Activated naive CD4-positive, alpha-beta T cell treated with Interleukin-2 at 50 U/mL for 16 hours (primary cell): ENCODE measurements around the gene LRRTM4.
"Not testable (repeated sequence)": the region's sequence is repeated elsewhere in the genome, so short reads cannot be mapped to it uniquely, and the experiment has no call there.

Experiments used
- DNase-seq: peaks from one replicate; pipeline ENCODE4 v3.0.0-alpha.2; 2020

The LRRTM4 gene

DNA sequence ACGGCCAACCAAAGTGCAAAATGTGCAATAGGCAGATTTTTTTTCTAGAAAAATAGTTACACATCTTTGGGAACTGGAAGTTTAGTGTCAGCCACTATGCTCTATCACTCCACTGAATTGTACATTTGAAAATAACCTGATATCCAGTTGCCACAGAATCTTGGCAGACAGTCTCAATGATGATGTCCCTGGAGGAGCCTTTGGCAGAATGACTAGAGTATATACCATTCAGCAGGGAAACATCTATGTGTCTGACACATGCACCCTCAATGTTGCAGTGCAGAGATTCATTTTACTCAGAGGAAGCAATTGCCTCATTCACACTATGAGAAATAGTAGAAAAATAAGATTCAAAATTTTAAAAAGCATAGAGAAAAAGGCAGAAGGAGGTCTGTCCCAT is 475.8 kb downstream of the LRRTM4 start:
- DNase-seq: no peak

DNA sequence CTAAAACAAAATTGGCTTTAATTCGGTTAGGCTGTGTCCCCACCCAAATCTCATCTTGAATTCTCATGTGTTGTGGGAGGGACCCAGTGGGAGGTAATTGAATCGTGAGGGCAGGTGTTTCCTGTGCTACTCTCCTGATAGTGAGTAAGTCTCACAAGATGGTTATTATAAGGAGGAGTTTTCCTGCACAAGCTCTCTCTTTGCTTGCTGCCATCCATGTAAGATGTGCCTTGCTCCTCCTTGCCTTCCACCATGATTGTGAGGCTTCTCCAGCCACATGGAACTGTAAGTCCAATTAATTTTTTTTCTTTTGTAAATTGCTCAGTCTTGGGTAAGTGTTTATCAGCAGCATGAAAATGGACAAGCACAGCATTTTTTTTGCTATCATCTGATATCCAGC is 476.7 kb downstream of the LRRTM4 start:
- not testable (repeated sequence) for DNase-seq

DNA sequence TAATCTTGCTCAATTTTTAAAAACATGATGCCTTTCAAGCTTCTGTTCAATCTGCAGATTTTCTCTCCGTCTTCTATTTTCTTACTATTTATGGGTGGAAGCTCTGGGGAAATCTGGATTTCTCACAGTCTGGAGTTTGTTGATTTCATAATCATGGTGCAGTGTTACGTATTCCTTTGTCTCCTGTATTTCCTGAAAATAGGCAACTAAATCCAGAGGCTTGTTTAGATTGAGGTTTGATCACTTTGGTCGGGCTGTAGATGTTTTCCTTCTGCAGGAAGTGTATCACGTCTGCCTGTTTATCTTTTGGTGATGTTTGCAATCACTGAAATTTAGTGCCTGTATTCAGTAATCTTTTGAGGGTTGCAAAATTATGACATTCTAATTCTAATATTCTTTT is 487.7 kb downstream of the LRRTM4 start:
- DNase-seq: no peak

DNA sequence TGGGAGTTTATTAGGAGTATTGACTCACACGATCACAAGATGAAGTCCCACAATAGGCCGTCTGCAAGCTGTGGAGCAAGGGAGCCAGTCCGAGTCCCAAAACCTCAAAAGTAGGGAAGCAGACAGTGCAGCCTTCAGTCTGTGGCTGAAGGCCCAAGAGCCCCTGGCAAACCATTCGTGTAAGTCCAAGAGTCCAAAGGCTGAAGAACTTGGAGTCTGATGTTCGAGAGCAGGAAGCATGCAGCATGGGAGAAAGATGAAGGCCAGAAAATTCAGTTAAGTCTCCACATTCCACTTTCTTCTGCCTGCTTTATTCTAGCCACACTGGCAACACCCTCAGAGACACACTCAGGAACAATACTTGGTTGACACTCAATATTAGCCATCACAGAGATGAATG is 492.9 kb downstream of the LRRTM4 start:
- DNase-seq: not testable (repeated sequence)

DNA sequence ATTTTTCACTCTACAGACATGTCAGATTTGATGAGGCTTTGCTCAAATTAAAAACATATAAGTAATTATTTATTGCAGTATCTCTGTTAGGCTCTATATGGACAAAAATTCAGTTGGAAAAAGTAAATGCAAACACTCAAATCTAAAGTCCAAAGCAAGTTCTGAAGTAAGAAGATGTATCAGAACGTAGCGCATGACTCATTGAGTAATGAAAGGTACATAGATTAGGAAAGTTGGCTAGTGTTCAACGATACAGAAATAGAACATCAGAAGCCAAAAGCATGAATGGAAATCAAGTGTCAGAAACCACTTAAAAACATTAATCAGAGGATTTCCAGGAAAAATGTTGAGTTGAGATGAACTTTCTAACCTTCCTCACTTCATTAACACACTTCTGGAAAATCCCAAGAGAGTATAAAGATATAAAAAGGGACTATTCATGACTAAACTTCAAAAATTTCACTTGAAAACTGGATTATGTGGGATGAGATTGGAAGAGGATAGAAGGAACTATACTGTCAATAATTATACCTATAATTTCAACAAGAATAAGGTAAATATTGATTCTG is 494.1 kb downstream of the LRRTM4 start:
- no peak for DNase-seq

DNA sequence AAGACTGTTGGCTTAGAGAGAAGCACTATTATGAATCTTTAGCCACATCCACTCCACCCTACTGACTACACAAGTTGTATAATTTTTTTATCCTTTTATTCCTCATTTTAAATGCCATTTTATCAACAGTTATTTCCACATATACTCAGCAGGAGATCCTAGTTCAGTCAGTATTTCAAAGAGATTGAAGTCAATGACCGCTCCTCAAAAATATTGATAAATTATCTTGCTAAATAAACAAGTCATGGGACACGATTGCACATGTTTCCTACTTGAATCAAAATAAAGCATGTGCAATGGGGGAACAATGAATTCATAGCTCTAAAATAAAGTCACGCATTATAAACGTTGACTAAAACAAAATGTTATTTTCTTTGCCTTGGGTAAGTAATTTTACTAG is 496.5 kb downstream of the LRRTM4 start:
- DNase-seq: no peak

DNA sequence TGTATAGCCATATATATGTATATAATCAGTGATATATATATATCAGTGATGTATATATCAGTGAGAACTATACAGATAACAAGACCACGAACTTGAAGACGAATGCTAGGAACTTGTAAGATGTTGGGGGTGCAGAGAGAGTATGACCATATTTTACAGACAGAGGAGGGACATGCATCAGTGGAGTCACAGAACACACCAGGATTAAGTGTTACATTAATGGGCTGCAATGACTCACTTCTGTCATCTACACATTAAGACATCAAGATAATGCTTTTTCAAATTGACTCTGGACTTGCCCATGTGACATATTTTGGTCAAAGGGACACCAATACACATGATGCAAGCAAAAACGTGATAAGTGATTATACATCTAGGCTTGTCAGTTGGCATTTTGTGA is 501.0 kb downstream of the LRRTM4 start:
- no peak for DNase-seq

DNA sequence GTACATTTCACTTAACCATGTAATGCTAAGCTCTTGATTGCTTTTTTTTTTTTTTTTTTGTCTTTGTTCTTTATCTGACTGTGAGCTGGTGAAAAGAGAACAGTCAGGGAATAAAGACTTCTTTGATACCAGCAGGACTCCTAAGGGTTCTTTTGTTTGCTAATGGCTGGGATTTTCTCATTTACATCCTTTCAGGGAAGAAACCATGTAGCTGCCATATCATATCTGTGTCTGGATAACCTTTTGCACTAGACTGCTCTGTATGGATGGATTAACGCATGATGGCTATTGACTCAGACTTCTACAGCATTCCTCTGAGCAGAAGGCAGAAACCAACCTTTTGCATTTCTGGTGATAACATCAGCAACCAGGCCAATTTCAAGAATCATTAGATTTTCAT is 504.0 kb downstream of the LRRTM4 start:
- DNase-seq: no peak

DNA sequence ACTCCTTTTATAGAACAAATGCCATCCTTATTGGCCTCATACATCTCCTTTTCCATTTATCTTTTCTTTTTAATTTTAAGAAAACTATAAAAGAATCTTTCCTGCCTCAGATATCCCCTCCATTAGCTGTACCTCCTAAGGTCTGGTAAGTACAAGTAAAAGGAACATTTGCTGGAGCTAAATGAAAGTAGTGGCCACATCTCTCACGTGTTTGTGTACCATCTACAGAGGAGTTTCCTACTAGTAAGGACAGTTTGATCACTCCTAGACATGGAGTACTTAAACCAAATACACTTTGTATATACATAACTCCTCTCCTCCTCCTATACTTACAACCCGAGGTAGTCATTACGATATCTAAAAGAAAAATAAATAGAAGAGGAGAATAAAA is 504.8 kb downstream of the LRRTM4 start:
- DNase-seq: no peak

DNA sequence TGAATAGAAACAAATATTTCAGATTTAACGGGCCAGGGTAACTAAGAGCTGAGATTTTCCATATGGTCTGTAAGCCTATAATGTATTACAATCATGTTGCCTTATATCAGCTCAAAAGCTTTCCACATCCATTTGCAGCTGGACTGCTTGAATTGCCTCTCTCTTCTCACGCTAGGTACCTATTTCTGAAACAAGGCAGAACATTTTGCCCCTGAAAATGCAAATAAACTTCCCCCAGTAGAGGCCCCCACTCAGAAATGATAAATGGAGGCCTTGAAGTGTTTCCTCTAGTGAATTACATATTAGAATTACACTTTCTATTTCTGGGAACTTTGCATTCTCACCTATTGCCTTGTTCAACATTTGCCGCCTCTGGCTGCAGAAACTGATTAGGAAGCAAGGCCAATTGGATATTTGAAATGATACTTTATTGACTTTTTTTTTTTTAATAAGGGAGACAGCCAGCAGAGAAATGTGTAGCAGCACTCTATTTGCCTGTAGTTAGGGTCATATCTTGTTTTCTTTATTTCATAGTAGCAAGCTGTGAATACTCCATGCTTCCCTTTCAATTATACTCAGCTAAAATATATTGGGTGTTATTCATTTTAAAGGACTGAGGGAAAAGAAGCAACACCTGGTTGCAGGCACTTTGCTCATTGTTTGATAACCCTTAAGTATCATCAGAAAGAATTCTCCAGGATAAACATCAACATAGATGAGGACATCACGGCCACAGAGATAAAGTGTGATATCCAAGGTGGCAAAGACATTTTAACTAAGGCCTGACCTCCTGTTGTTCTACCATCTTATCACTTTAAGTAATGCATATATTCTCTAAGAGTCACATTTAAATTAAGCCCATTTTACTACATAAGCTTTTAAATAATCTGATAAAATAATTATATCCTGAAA is 505.5 kb downstream of the LRRTM4 start:
- DNase-seq: no peak

DNA sequence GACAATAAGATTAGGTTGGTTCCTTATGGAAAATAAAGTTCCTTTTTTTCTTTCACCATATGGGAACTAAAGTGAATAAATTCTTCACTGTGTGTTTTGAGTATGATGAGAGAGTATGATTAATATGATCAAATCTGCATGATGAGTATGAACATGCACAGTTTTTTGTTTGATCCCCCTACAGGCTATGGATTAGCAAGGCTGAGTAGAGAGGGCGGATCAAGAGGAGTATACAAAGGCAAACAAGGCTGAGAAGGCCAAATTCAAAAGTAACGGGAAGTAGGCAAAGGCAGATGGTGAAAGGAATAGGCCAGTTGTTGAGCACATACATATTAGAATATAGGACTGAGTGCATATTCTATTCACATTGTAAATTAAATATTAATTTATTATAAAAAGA is 508.2 kb downstream of the LRRTM4 start:
- DNase-seq: no peak

DNA sequence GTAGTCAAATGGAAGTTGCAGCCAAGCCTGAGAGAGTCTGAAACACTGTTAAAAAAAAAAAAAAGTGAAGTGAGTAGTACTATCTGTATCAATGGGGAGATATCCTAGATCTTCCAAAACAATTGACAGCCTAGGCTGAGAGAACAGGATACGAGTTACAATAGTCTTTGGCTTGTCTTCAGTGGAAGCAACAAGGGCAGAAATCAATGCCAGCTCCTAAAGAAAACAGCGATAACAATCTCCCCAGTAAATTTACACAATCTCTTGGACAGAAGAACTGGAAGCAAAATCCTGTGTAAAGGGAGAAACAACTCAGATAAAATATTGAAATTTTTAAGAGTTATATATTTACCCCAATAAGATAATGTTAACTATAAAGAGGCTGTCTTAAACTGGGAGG is 508.7 kb downstream of the LRRTM4 start:
- DNase-seq: no peak

DNA sequence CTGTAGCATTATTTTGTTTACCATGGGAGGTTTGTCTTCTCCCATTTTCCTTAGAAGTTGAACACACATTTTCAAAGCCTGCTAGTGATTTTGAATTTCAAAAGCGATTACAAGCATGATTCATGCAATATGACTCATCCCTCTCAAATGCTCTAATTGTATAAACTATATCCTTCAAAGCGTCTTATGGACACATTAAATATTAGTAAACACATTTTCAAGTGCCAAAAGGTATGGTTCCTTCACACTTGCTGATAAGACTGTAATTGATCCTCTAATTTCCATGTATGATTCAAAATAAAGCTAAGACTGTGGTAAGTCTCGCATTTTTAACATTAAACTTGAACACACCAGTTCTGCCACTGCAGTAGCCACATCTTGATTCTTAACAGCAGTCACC is 512.9 kb downstream of the LRRTM4 start:
- DNase-seq: no peak

DNA sequence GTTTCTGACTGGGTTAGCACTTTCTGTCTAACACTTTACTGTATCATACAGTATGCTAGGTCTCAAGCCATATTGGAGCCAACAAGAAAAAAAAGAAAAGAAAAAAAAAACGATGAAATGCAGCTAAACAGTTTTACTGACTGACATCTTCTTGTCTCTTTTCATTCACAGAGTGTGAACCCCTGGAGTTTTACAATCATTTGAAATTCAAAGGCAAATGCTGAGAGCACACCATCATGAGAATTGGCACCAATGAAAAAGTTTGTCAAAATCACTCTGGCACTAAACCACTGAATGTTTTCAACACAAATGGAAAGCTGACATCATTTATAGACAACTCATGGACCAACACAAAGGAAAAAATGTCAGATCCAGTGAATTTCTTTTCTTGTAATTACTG is 513.3 kb downstream of the LRRTM4 start:
- DNase-seq: no peak

DNA sequence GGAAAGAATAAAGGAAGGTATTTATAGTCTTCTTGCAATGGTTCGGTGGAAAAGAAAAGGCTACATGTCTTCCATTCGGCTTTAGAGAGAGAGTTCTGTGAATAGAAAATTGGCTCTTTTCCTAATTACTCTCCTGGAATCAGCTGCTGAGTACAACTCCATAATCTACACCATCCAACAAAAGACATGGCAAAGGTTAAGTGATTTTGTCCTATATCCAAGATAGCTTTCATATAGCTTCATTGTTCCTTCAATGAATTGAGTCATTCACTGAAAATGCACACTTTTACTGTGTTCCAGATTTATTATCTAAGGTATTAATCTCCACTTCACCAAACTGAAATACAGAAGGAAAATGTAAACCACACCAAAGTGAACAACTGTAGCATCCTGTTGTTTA is 514.5 kb downstream of the LRRTM4 start:
- DNase-seq: no peak

DNA sequence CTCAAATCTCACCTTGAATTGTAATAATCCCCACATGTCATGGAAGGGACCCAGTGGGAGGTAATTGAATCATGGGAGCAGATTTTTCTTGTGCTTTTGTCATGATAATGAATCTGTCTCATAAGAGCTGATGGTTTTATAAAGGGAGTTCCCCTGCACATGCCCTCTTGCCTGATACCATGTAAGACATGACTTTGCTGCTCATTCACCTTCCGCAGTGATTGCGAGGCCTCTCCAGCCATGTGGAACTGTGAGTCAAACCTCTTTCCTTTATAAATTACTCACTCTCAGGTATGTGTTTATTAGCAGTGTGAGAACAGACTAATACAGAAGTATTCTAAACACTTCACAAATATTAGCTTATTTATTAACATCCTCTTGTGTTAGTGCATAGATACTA is 516.7 kb downstream of the LRRTM4 start:
- DNase-seq: no peak

DNA sequence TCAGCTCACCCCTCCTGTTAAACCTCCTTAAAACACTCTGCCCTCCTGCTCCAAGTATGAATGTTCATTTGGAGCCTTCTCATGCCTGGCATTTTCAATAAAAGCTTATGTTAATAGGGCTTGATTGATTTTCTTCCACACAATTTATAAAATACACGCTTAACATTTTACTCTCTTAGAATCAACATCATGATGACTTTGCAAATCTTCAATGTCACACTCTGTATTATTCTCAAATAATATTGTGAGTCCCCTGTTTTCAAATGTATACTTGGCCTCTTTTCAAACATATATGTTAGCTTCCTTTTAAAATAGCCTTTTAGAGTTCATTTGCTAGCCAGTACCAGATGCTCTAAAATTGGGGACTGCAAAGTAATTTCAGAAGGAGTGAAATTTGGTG is 520.3 kb downstream of the LRRTM4 start:
- DNase-seq: no peak

DNA sequence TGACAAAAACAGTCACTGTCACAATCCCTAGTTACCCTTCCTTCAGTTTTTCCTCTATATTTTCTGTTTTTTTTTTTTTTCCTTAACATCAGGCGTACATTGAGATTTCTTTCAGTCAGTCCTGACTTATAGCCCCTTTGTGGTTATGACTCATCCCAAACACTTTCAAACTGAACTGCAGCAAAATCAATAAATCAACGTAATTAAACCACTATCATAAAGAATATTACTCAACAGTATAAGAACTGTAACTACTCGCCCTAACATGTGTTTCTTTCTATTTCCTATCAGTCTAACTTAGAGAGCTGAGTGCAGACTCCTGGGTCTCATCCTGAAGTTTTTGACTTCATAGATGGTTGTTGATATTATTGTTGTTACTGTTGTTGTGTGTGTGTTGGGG is 523.5 kb downstream of the LRRTM4 start:
- no peak for DNase-seq

DNA sequence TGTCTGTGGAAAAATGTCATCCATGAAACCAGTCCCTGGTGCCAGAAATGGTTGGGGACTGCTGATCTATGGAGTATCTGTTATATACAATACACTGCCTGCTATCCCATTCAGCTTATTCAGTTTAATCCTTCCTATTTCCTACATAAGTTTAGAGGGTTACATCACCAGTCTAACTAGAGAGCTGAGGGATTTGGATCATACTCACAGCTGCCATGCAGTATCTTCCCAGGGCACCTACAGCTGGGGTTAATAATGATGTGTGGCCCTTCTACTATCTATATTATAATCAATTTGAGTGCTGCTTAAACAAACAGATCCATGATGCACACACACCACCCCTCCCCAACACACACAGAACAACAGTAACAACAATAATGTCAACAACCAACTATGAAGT is 524.0 kb downstream of the LRRTM4 start:
- DNase-seq: no peak

DNA sequence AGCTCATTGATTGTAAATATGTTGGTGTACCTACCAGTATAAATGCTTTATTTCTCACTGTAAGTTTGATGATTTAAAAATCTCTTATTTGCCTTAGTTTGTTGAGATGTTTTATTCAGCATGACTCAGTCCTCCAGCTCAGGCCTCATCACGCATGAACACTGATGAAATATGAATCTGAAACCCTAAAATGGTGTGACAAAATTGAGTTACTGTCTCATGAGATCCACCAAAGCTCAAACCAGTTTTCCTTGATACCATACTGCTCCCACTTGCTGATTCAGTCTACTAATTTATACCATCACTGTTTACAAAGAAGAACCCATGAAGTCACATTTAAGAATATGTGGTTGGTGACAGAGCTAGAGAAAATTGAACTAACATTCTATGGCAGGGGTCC is 524.9 kb downstream of the LRRTM4 start:
- no peak for DNase-seq

DNA sequence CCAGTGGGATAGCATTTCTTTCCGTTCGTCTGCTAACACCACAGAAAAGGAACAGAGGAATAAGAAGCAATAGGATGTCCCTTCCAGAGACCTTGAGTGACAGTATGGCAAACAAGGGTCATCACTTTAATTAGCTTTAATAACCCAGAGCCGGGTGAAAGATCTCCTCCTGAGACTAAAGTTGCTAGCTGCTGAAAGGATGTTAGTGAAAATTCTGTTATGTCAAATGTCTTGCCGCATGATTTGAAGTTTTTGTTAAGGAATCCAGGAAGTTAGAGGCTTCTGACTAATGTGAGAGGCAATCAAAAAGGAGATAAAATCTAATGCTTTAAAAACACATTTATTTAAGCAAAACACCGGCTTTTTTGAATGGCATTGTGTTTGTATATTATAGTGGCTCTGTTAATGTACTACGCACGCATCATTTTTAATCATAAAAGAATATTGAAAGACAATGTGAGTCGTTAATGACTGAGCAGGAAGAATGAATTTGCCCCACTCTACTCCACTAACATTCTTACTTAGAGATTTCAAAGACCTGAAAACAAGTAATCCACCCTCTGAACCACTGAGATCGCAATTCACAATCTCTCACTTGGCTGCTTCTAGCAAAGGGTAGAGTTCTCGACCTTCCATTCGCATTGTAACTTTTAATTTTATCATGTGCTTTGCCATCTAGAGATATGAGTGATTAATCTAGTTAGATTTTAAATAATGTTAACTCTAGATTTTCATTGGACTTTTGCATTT is 536.6 kb downstream of the LRRTM4 start:
- no peak for DNase-seq

DNA sequence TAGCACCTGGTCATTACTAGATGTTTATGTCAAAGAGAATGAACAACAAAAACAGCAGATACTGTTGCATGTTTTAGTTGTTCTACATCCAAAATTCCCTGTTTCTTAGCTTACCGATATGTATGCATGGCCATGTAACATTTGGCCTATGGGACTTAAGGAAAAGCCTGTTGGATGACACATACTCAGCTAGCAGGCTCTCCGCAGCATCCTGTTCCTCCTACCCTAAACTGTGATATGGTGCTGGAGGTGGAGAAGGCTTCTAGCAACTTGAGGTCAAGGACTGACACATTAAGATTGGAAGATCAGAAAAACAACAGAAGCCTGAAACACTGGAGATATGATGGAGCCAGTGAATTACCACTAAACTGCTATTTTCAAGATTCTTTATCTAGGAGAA is 537.8 kb downstream of the LRRTM4 start:
- no peak for DNase-seq

DNA sequence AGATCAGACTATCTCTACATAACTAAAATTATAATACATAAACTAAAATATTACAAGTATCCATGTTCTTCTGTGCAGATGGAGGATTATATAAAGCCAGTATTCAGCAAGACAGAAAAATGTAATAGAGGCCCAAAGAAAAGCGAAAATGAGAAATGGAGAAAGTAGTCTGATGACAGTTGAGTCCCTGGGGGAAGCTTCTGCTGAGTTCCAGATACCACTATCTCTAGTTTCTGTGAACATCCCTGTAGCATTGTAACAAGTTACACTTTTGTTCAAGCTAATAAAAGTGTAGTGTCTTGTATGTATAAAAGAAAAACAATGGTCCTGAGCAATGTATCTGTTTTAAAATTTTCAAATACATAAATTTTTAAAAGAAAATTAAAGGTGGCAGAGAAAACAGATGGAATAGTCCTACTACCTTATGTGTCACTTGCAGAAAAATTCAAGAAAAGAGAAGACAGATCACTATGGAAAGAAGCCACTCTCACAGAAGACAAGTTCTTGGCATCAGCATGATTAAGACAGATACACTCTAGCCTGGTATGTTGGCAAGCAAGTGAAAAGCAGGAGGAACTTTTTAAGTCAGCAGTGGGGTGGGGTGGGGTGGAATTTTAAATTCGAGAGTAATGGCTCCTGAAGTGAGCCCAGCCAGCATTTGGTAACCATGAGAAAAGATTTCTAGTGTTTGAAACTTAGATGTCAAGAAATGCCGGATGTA is 541.9 kb downstream of the LRRTM4 start:
- no peak for DNase-seq
